Left hindlimb (tissue), 1 donor: ENCODE data around the gene PEX5.

Experiments
- DNase-seq: peaks from one replicate; pipeline ENCODE4 v3.0.0-alpha.2; 2018

PEX5 gene

GRCh38 chr12:7189398-7190267 is at the start of gene PEX5:
Gene PEX5, plus strand, starts transcription at chr12:7189686. Its CDS starts 692 bp downstream, at chr12:7190378.
- peak; percentile 92 for DNase-seq

- DNase-seq, result no peak
Measured at GRCh38 chr12:7141351-7142005, 48.0 kb upstream of the PEX5 start.

GRCh38 chr12:7142056-7142644 is 47.3 kb upstream of the PEX5 start:
- no peak for DNase-seq

GRCh38 chr12:7142809-7143465 is 46.5 kb upstream of the PEX5 start:
- no peak for DNase-seq

- DNase-seq, result no peak
Measured at GRCh38 chr12:7143564-7143963, 45.9 kb upstream of the PEX5 start.

GRCh38 chr12:7144414-7145120 is 44.9 kb upstream of the PEX5 start:
- DNase-seq, result no peak

- DNase-seq, result no peak
Measured at GRCh38 chr12:7145671-7146070, 43.8 kb upstream of the PEX5 start.

- DNase-seq, result no peak
Measured at GRCh38 chr12:7146228-7146627, 43.3 kb upstream of the PEX5 start.

- no peak for DNase-seq
Measured at GRCh38 chr12:7146906-7147305, 42.6 kb upstream of the PEX5 start.

GRCh38 chr12:7150356-7150755 is 39.1 kb upstream of the PEX5 start:
- DNase-seq, result no peak

GRCh38 chr12:7150841-7151240 is 38.6 kb upstream of the PEX5 start:
- DNase-seq, result no peak

GRCh38 chr12:7151532-7151931 is 38.0 kb upstream of the PEX5 start:
- DNase-seq, result no peak

- no peak for DNase-seq
Measured at GRCh38 chr12:7152818-7153217, 36.7 kb upstream of the PEX5 start.

- DNase-seq, result no peak
Measured at GRCh38 chr12:7154042-7154441, 35.4 kb upstream of the PEX5 start.

- DNase-seq, result no peak
Measured at GRCh38 chr12:7154901-7155470, 34.5 kb upstream of the PEX5 start.

GRCh38 chr12:7155471-7156034 is 33.9 kb upstream of the PEX5 start:
- no peak for DNase-seq

- DNase-seq, result no peak
Measured at GRCh38 chr12:7156259-7157197, 33.0 kb upstream of the PEX5 start.

GRCh38 chr12:7157391-7157790 is 32.1 kb upstream of the PEX5 start:
- no peak for DNase-seq

GRCh38 chr12:7158781-7159609 is 30.5 kb upstream of the PEX5 start:
- no peak for DNase-seq

GRCh38 chr12:7160183-7160582 is 29.3 kb upstream of the PEX5 start:
- DNase-seq, result no peak
